Body of pancreas (tissue), 4 donors: ENCODE measurements around the gene BMPER.

Experiments used
- POLR2A ChIP-seq, 3 donors: fragments of 450-650 bp; IDR thresholded peaks; one replicate each; pipeline ENCODE4 v1.6.1; 2016; ENCODE audit warnings: antibody characterized with exemption in 3 of 3, mild to moderate bottlenecking in 2 of 3
- TF ChIP-seq, protein P1 (sequence below), 7 experiments: fragments of 450-650 bp in 4 of 7; fragments of 200-600 bp in 3 of 7; sonication (generic) in 3 of 7; IDR thresholded peaks; one replicate each; pipeline ENCODE4 v1.5.1; 2016 to 2019; ENCODE audit warnings: antibody characterized with exemption in 7 of 7

DNA sequence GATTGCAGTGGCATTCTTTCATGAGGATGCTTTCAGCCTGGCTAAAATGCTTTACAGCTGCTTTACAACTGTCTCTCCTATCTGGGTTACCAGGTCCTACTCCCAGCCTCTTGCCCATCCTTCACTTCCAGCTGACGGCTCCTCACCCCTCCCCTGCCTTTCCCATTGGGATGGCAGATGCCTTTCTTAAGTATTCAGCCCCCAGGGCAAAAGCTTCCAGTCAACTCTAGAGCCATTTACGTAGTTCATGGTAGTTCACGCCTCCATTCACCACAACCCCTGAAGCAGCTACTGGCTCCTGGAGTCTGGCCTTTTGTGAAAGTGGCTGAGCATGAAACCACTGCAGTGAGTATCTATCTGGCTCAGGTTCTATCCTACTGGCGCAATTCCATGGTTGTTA lies 17.2 kb upstream of the BMPER start:
- TF ChIP-seq, protein P1, sequence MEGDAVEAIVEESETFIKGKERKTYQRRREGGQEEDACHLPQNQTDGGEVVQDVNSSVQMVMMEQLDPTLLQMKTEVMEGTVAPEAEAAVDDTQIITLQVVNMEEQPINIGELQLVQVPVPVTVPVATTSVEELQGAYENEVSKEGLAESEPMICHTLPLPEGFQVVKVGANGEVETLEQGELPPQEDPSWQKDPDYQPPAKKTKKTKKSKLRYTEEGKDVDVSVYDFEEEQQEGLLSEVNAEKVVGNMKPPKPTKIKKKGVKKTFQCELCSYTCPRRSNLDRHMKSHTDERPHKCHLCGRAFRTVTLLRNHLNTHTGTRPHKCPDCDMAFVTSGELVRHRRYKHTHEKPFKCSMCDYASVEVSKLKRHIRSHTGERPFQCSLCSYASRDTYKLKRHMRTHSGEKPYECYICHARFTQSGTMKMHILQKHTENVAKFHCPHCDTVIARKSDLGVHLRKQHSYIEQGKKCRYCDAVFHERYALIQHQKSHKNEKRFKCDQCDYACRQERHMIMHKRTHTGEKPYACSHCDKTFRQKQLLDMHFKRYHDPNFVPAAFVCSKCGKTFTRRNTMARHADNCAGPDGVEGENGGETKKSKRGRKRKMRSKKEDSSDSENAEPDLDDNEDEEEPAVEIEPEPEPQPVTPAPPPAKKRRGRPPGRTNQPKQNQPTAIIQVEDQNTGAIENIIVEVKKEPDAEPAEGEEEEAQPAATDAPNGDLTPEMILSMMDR (IDR thresholded peaks at IDR 0.05) = no peak
- no peak for TF ChIP-seq POLR2A (IDR thresholded peaks at IDR 0.05)
